DOHH2 (cell line): Measurements from ENCODE around the gene MRPS18B.

ENCODE experiments used
- H3F3A ChIP-seq: fragments of 200-600 bp; sonication (generic), shearing (Covaris generic); 2 replicates; pipeline ENCODE4 v1.6.0; 2016; ENCODE audit warnings: antibody characterized with exemption, mild to moderate bottlenecking; ENCODE audit not compliant: control insufficient read depth, insufficient read depth
- H3K27ac ChIP-seq: fragments of 200-600 bp; sonication (generic); 2 replicates; pipeline ENCODE4 v1.5.1; 2014; ENCODE audit warnings: low read depth, mild to moderate bottlenecking, low read length, moderate library complexity
- H3K27me3 ChIP-seq: fragments of 200-600 bp; sonication (generic); 2 replicates; pipeline ENCODE4 v1.6.1; 2014; ENCODE audit warnings: mild to moderate bottlenecking, low read length, mixed read lengths; ENCODE audit not compliant: control insufficient read depth
- H3K36me3 ChIP-seq: fragments of 200-600 bp; sonication (generic); 2 replicates; pipeline ENCODE4 v1.6.1; 2014; ENCODE audit warnings: mild to moderate bottlenecking, low read length, moderate library complexity, mixed read lengths; ENCODE audit not compliant: control insufficient read depth
- H3K4me1 ChIP-seq: fragments of 200-600 bp; sonication (generic); 2 replicates; pipeline ENCODE4 v1.6.1; 2014; ENCODE audit warnings: mild to moderate bottlenecking, low read length, mixed read lengths; ENCODE audit not compliant: control insufficient read depth
- H3K4me2 ChIP-seq: fragments of 200-600 bp; sonication (generic); 2 replicates; pipeline ENCODE4 v1.6.0; 2014; ENCODE audit warnings: mild to moderate bottlenecking, low read length, moderate library complexity
- H3K4me3 ChIP-seq: fragments of 200-600 bp; sonication (generic); 2 replicates; pipeline ENCODE4 v1.5.1; 2014; ENCODE audit warnings: mild to moderate bottlenecking, low read length, mixed read lengths
- H3K79me2 ChIP-seq: fragments of 200-600 bp; sonication (generic); 2 replicates; pipeline ENCODE4 v1.6.1; 2014; ENCODE audit warnings: mild to moderate bottlenecking, low read length, mixed read lengths; ENCODE audit not compliant: control insufficient read depth
- H3K9me2 ChIP-seq: fragments of 200-600 bp; sonication (generic); replicated peaks from 2 replicates; pipeline ENCODE4 v1.6.1; 2014; ENCODE audit warnings: mild to moderate bottlenecking, low read length, mixed read lengths; ENCODE audit not compliant: control insufficient read depth
- H3K9me3 ChIP-seq: fragments of 200-600 bp; sonication (generic); 2 replicates; pipeline ENCODE4 v1.6.1; 2014; ENCODE audit warnings: antibody characterized with exemption, low read length, mixed read lengths; ENCODE audit not compliant: control insufficient read depth, insufficient read depth
- H4K20me1 ChIP-seq: fragments of 200-600 bp; sonication (generic); 2 replicates; pipeline ENCODE4 v1.6.0; 2014; ENCODE audit warnings: low read depth, mild to moderate bottlenecking, antibody characterized with exemption, low read length, moderate library complexity; ENCODE audit not compliant: control insufficient read depth, insufficient read depth
- CTCF ChIP-seq: fragments of 200-600 bp; sonication (generic); IDR thresholded peaks from one replicate; pipeline ENCODE4 v1.5.1; 2014; ENCODE audit warnings: antibody characterized with exemption, mild to moderate bottlenecking, low read depth, low read length; ENCODE audit not compliant: poor library complexity, severe bottlenecking
- EZH2phosphoT487 ChIP-seq: fragments of 200-600 bp; sonication (generic); IDR thresholded peaks from 2 replicates; pipeline ENCODE4 v1.6.1; 2017; ENCODE audit warnings: borderline replicate concordance, mild to moderate bottlenecking, antibody characterized with exemption, low read length, moderate library complexity, mixed read lengths

MRPS18B gene

GRCh38 chr6:30654798-30655742 lies 37.4 kb downstream of the MRPS18B start:
- no peak for TF ChIP-seq CTCF
- no peak for TF ChIP-seq EZH2phosphoT487
- H3K4me1 ChIP-seq = no peaks in the 10 kb centered on the region
- no peak overlapping the region for H3K4me3 ChIP-seq
- no peak overlapping the region for H3K27ac ChIP-seq
- no peaks in the 10 kb centered on the region for H3K9me3 ChIP-seq
- peaks cover 80% of the 10 kb centered on the region for H3K36me3 ChIP-seq
- H3K79me2 ChIP-seq = no peaks in the 10 kb centered on the region
- H3K9me2 ChIP-seq = no peaks in the 10 kb centered on the region
- no peaks in the 10 kb centered on the region for H3K27me3 ChIP-seq
- no peaks in the 10 kb centered on the region for H4K20me1 ChIP-seq
- H3K4me2 ChIP-seq = no peak overlapping the region
- H3F3A ChIP-seq = peaks cover 7% of the 10 kb centered on the region; the same call in 1 of the 2 replicates

- H3K36me3 ChIP-seq = peaks cover 82% of the 10 kb centered on the region
- no peak overlapping the region for H3K27ac ChIP-seq
- no peaks in the 10 kb centered on the region for H3K9me2 ChIP-seq
- no peak overlapping the region for H3K4me3 ChIP-seq
- H3F3A ChIP-seq = peaks cover 7% of the 10 kb centered on the region; the same call in 1 of the 2 replicates
- no peak for TF ChIP-seq EZH2phosphoT487
- no peak for TF ChIP-seq CTCF
- H3K9me3 ChIP-seq = no peaks in the 10 kb centered on the region
- no peaks in the 10 kb centered on the region for H3K79me2 ChIP-seq
- H4K20me1 ChIP-seq = no peaks in the 10 kb centered on the region
- no peaks in the 10 kb centered on the region for H3K27me3 ChIP-seq
- no peak overlapping the region for H3K4me2 ChIP-seq
- H3K4me1 ChIP-seq = no peaks in the 10 kb centered on the region
Observed at GRCh38 chr6:30655743-30656094, 38.1 kb downstream of the MRPS18B start.

GRCh38 chr6:30656513-30656912 lies 38.9 kb downstream of the MRPS18B start:
- peaks cover 7% of the 10 kb centered on the region; the same call in 1 of the 2 replicates for H3F3A ChIP-seq
- H3K9me3 ChIP-seq = no peaks in the 10 kb centered on the region
- H4K20me1 ChIP-seq = no peaks in the 10 kb centered on the region
- TF ChIP-seq CTCF (no peak), EZH2phosphoT487 (no peak)
- H3K4me3 ChIP-seq = no peak overlapping the region
- no peak overlapping the region for H3K4me2 ChIP-seq
- no peaks in the 10 kb centered on the region for H3K4me1 ChIP-seq
- no peaks in the 10 kb centered on the region for H3K9me2 ChIP-seq
- H3K79me2 ChIP-seq = no peaks in the 10 kb centered on the region
- H3K27ac ChIP-seq = no peak overlapping the region
- H3K36me3 ChIP-seq = peaks cover 78% of the 10 kb centered on the region
- no peaks in the 10 kb centered on the region for H3K27me3 ChIP-seq
